K562 (cell line): ENCODE measurements around the gene PDLIM7. TPM values are rescaled to one million over a fixed set of nuclear protein-coding genes. Genes with fewer than 3 reads are reported as not detected.

Experiments used
- ASH1L ChIP-seq: fragments of 450-650 bp; IDR thresholded peaks from 2 replicates; pipeline ENCODE4 v1.6.1; 2018; ENCODE audit warnings: borderline replicate concordance, mild to moderate bottlenecking, low read depth; ENCODE audit not compliant: partially characterized antibody
- BCLAF1 ChIP-seq, 2 experiments: fragments of 450-650 bp in 1 of 2; IDR thresholded peaks; 2 replicates each; pipeline ENCODE4 v1.6.1; 2011 to 2017; ENCODE audit warnings: low read depth in 2 of 2, antibody characterized with exemption in 1 of 2, borderline replicate concordance in 1 of 2, low read length in 1 of 2, mild to moderate bottlenecking in 1 of 2, mixed read lengths in 1 of 2; ENCODE audit not compliant: control insufficient read depth in 1 of 2
- CBFA2T2 ChIP-seq: fragments of 450-650 bp; conservative IDR thresholded peaks from 2 replicates; pipeline ENCODE4 v1.6.1; 2017; ENCODE audit warnings: mild to moderate bottlenecking
- CTBP1 ChIP-seq: fragments of 450-650 bp; IDR thresholded peaks from 2 replicates; pipeline ENCODE4 v1.6.1; 2016; ENCODE audit warnings: borderline replicate concordance
- DMBX1 ChIP-seq: fragments of 250-450 bp; sonication (Bioruptor Pico); IDR thresholded peaks from 2 replicates; pipeline ENCODE4 v1.8.0; 2022; ENCODE audit warnings: inconsistent platforms, mild to moderate bottlenecking, moderate library complexity, borderline replicate concordance
- DNMT1 ChIP-seq: fragments of 450-650 bp; IDR thresholded peaks from 2 replicates; pipeline ENCODE4 v1.6.1; 2016; ENCODE audit warnings: antibody characterized with exemption, mild to moderate bottlenecking
- FOXO4 ChIP-seq: fragments of 450-650 bp; formaldehyde crosslinking; IDR thresholded peaks from 2 replicates; pipeline ENCODE4 v1.4.0; 2020; ENCODE audit warnings: mild to moderate bottlenecking, moderate library complexity
- GABPA ChIP-seq: fragments of 200-800 bp; sonication (Bioruptor generic); conservative IDR thresholded peaks from 2 replicates; pipeline ENCODE4 v1.6.1; 2016; ENCODE audit warnings: low read depth, missing genetic modification characterization, missing compliant biosample characterization
- MTA2 ChIP-seq: fragments of 450-650 bp; IDR thresholded peaks from 2 replicates; pipeline ENCODE4 v1.6.1; 2016; ENCODE audit warnings: low read depth
- RAD51 ChIP-seq: fragments of 450-650 bp; IDR thresholded peaks from 2 replicates; pipeline ENCODE4 v1.7.1; 2016; ENCODE audit warnings: low read depth, mild to moderate bottlenecking, borderline replicate concordance
- TAF7 ChIP-seq: fragments of 450-650 bp; IDR thresholded peaks from 2 replicates; pipeline ENCODE4 v1.6.1; 2016; ENCODE audit warnings: missing genetic modification characterization, missing compliant biosample characterization
- TRIM24 ChIP-seq, 2 experiments: fragments of 450-650 bp; IDR thresholded peaks; 2 replicates each; pipeline ENCODE4 v1.6.1; 2016
- ZC3H4 ChIP-seq: sonication (generic); formaldehyde crosslinking; IDR thresholded peaks from 2 replicates; pipeline ENCODE4 v1.9.0; 2021; ENCODE audit warnings: missing genetic modification reagents, borderline replicate concordance
- ZKSCAN1 ChIP-seq: fragments of 150-350 bp; IDR thresholded peaks from 2 replicates; pipeline ENCODE4 v1.6.1; 2016; ENCODE audit warnings: low read depth, low read length
- ZNF124 ChIP-seq: sonication (generic); formaldehyde crosslinking; IDR thresholded peaks from 2 replicates; pipeline ENCODE4 v1.8.1; 2022; ENCODE audit warnings: missing genetic modification reagents
- ZNF398 ChIP-seq: fragments of 250-450 bp; sonication (Bioruptor Pico); IDR thresholded peaks from 2 replicates; pipeline ENCODE4 v1.8.0; 2021; ENCODE audit warnings: moderate library complexity, mild to moderate bottlenecking, inconsistent platforms
- ZNF609 ChIP-seq: sonication (generic); formaldehyde crosslinking; IDR thresholded peaks from 2 replicates; pipeline ENCODE4 v1.8.1; 2023; ENCODE audit warnings: missing genetic modification reagents, mild to moderate bottlenecking, borderline replicate concordance
- polyA plus RNA-seq, 8 experiments: library from polyadenylated mRNA; depleted of rRNA in 4 of 8; stranded (reverse) in 5 of 8; unstranded in 3 of 8; fragments of >200 nt; fragmentation: Nextera tagmentation in 2 of 8; fragmentation: Illumina TruSeq in 1 of 8; extraction: Ambion mirVana in 2 of 8; extraction: Trizol in 1 of 8; gene quantifications; 2 replicates each; pipeline versions ENCODE4 v1.2.1 to v1.2.3, GENCODE V29; 2011 to 2014; ENCODE audit warnings: inconsistent platforms in 1 of 8, missing spikeins in 1 of 8
- total RNA-seq, 7 experiments: library from RNA; depleted of rRNA in 6 of 7; stranded (reverse); fragments of >200 nt in 6 of 7; fragmentation: Illumina TruSeq in 2 of 7; extraction: Trizol in 2 of 7; gene quantifications; 2 replicates each; pipeline versions ENCODE4 v1.2.1 to v1.2.3, GENCODE V29; 2011 to 2021; ENCODE audit warnings: low replicate concordance in 1 of 7

Gene PDLIM7
- total and polyA plus RNA-seq, 9 of the 15 experiments (the other 6 are each of a cell fraction or from before 2014, with no cell fraction given): 2.1 to 124 (median 32.6) TPM

GRCh38 chr5:177455036-177455660 lies 42.3 kb downstream of the PDLIM7 start (continued):
- TF ChIP-seq ZNF124 (CRISPR knock-in tag): peak; percentile 23; the same call in 1 of the 2 replicates
- TF ChIP-seq DNMT1: no peak
- TF ChIP-seq BCLAF1 (IDR thresholded peaks at IDR 0.05; ENCODE audit: borderline replicate concordance in 1 of 2, control insufficient read depth in 1 of 2, low read depth in 2 of 2, low read length in 1 of 2): no peak; a peak in 1 of 4 replicates
- 0 out of 2 replicates have a peak, but pooled peaks have one; percentile 68 for TF ChIP-seq DMBX1 (CRISPR knock-in tag)
- TF ChIP-seq GABPA: peak; percentile 90
- no peak for TF ChIP-seq ZNF398 (CRISPR knock-in tag)
- TF ChIP-seq RAD51: no peak
- no peak for TF ChIP-seq MTA2
- TF ChIP-seq ZC3H4 (CRISPR knock-in tag): no peak
- TF ChIP-seq ASH1L: no peak
- no peak for TF ChIP-seq ZNF609 (CRISPR knock-in tag)
- no peak for TF ChIP-seq TAF7
- peak; percentile 98 for TF ChIP-seq CTBP1
- no peak for TF ChIP-seq CBFA2T2
- no peak for TF ChIP-seq TRIM24 (IDR thresholded peaks at IDR 0.05)
- TF ChIP-seq ZKSCAN1: peak; percentile 70; the same call in 1 of the 2 replicates
- TF ChIP-seq FOXO4 (CRISPR knock-in tag): no peak
